Measurements from ENCODE around the gene OBSCN. TPM values are rescaled to one million over a fixed set of nuclear protein-coding genes. Genes with fewer than 3 reads are reported as not detected.
"Not testable (repeated sequence)": the region's sequence is repeated elsewhere in the genome, so short reads cannot be mapped to it uniquely, and the experiment has no call there.

The OBSCN gene
- total RNA-seq, 1 experiment from 2014 or later = 33.3 TPM

DNA sequence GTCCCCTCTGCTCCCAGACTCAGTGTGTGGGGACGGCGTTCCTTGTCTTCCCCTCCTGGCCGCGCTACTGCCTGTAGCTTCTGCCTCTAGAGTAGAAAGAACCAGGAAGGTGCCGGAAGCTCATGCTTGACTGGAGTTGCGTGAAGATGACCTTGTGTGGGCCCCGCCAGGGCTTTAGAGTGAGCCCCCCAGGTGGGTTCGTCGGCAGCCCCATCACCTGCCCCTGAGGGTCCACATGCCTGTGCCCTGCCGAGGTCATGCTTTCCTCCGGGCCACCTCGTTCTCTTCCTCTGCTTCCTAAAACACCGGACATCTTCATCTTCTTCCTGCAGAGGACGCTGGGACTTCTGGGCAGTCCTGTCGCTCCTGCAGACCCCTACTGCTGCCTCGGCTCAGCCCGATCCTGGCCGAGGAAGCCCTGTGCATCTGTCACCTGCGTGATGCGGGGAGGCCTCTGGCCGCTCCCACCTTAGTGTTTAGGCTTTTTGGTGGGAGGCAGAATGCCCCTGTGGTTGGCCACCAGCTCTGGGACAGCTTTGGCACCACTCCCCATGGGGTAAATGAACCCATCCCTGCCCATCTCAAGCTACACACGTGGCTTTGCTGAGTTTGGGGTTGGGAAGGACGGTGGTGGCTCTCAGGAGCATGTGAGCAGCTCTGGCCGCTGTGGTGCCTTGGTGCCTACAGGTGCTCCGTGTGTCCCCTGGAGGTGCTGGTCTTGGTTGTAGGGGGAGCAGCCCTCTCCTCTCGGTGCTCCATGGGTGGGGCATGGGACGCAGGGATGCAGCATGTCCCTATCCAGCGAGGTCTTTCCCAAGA, 12.3 kb downstream of the OBSCN start:
- H3K9ac ChIP-seq (ENCODE audit: extremely low read depth, insufficient read length, low read length) = no peak overlapping the region
- H2BK5ac ChIP-seq (ENCODE audit: insufficient read length, low read length) = no peak overlapping the region
- H3K4me1 Mint-ChIP-seq = peaks cover 0 to 2% of the 10 kb centered on the region in 2 experiments; a peak in 1 of 4 replicates
- no peaks in the 10 kb centered on the region for H3K4me1 ChIP-seq (ENCODE audit: insufficient read depth, low read length)
- no peaks in the 10 kb centered on the region for H3K79me2 ChIP-seq (ENCODE audit: insufficient read depth, low read length)
- no CpG with 5 or more reads among the region's 28 CpGs for whole genome bisulfite sequencing (ENCODE audit: extremely low coverage, insufficient read length, low lambda C conversion rate)
- H3K23me2 ChIP-seq (ENCODE audit: insufficient read length, low read depth, low read length, poor library complexity, severe bottlenecking) = no peaks in the 10 kb centered on the region
- H2BK12ac ChIP-seq (ENCODE audit: insufficient read length, low read depth, low read length) = no peak overlapping the region
- peaks cover 0 to 6% of the 10 kb centered on the region in 2 experiments; a peak in 1 of 5 replicates for H3K9me3 Mint-ChIP-seq
- H3K4me2 ChIP-seq (ENCODE audit: insufficient read depth, insufficient read length, low read length) = no peak overlapping the region
- H3K56ac ChIP-seq (ENCODE audit: insufficient read length, low read depth, low read length) = no peak overlapping the region
- H3K27me3 ChIP-seq (ENCODE audit: insufficient read depth, low read length) = no peaks in the 10 kb centered on the region
- no peak overlapping the region for H3K23ac ChIP-seq (ENCODE audit: insufficient read length, low read depth, low read length)
- no peak overlapping the region for H4K5ac ChIP-seq (ENCODE audit: insufficient read length, low read depth, low read length)
- TF ChIP-seq, protein P1, sequence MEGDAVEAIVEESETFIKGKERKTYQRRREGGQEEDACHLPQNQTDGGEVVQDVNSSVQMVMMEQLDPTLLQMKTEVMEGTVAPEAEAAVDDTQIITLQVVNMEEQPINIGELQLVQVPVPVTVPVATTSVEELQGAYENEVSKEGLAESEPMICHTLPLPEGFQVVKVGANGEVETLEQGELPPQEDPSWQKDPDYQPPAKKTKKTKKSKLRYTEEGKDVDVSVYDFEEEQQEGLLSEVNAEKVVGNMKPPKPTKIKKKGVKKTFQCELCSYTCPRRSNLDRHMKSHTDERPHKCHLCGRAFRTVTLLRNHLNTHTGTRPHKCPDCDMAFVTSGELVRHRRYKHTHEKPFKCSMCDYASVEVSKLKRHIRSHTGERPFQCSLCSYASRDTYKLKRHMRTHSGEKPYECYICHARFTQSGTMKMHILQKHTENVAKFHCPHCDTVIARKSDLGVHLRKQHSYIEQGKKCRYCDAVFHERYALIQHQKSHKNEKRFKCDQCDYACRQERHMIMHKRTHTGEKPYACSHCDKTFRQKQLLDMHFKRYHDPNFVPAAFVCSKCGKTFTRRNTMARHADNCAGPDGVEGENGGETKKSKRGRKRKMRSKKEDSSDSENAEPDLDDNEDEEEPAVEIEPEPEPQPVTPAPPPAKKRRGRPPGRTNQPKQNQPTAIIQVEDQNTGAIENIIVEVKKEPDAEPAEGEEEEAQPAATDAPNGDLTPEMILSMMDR (conservative IDR thresholded peaks at IDR 0.05) = no peak
- no peaks in the 10 kb centered on the region for H3K27me3 Mint-ChIP-seq (ENCODE audit: low read depth)
- H3K27ac Mint-ChIP-seq = no peak overlapping the region
- H2AK5ac ChIP-seq (ENCODE audit: insufficient read length, low read length) = no peak overlapping the region
- no peak overlapping the region for H3K27ac ChIP-seq (ENCODE audit: insufficient read length, low read depth, low read length)
- H3T11ph ChIP-seq (ENCODE audit: low read length) = no peak overlapping the region
- no peak overlapping the region for H2BK20ac ChIP-seq (ENCODE audit: low read depth, low read length, poor library complexity, severe bottlenecking)
- H3K18ac ChIP-seq (ENCODE audit: insufficient read length, low read depth, low read length) = no peak overlapping the region
- peaks cover 55 to 87% (median 84%) of the 10 kb centered on the region in 3 experiments for H3K36me3 Mint-ChIP-seq (ENCODE audit: insufficient read depth in 1 of 3, low read depth in 3 of 3)
- H3K79me1 ChIP-seq (ENCODE audit: insufficient read depth, low read depth, low read length, poor library complexity, severe bottlenecking) = no peaks in the 10 kb centered on the region
- H2BK15ac ChIP-seq (ENCODE audit: low read depth, low read length) = no peak overlapping the region
- H4K20me1 ChIP-seq (ENCODE audit: control insufficient read depth, insufficient read depth, insufficient read length) = no peaks in the 10 kb centered on the region
- no peak for DNase-seq
- H4K91ac ChIP-seq (ENCODE audit: insufficient read length, low read depth, low read length) = no peak overlapping the region
- H3K4me3 Mint-ChIP-seq = no peak overlapping the region
- H3K9me3 ChIP-seq (ENCODE audit: control insufficient read depth, low read depth, low read length) = no peaks in the 10 kb centered on the region
- no peak overlapping the region for H4K8ac ChIP-seq (replicated peaks; ENCODE audit: insufficient read length, low read depth, low read length)
- no peak overlapping the region for H3K14ac ChIP-seq (ENCODE audit: insufficient read depth, low read length)
- H2BK120ac ChIP-seq (ENCODE audit: low read depth, low read length, poor library complexity, severe bottlenecking) = no peak overlapping the region
- no peak overlapping the region for H3K4ac ChIP-seq (ENCODE audit: low read depth, low read length)
- H2AFZ ChIP-seq (ENCODE audit: low read length) = no peak overlapping the region

DNA sequence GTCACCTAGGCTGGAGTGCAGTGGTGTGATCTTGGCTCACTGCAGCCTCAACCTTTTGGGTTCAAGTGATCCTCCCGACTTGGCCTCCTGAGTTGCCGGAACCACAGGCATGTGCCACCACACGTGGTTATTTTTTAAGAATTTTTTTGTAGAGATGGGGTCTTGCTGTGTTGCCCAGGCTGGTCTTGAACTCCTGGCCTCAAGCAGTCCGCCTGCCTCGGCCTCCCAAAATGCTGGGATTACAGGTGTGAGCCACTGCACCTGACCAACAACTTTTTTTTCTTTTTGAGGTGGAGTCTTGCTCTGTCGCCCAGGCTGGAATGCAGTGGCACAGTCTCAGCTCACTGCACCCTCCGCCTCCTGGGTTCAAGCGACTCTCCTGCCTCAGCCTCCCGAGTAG, 13.3 kb downstream of the OBSCN start:
- H3K9me3 Mint-ChIP-seq; H4K8ac ChIP-seq (replicated peaks; ENCODE audit: insufficient read length, low read depth, low read length); H3K23me2 ChIP-seq (ENCODE audit: insufficient read length, low read depth, low read length, poor library complexity, severe bottlenecking); H2BK20ac ChIP-seq (ENCODE audit: low read depth, low read length, poor library complexity, severe bottlenecking); H3K27ac ChIP-seq (ENCODE audit: insufficient read length, low read depth, low read length); H2BK5ac ChIP-seq (ENCODE audit: insufficient read length, low read length); H2BK120ac ChIP-seq (ENCODE audit: low read depth, low read length, poor library complexity, severe bottlenecking); H3K4ac ChIP-seq (ENCODE audit: low read depth, low read length); H3T11ph ChIP-seq (ENCODE audit: low read length); H3K27me3 Mint-ChIP-seq (ENCODE audit: low read depth); H3K4me3 Mint-ChIP-seq; H3K79me2 ChIP-seq (ENCODE audit: insufficient read depth, low read length); H2AK5ac ChIP-seq (ENCODE audit: insufficient read length, low read length); H3K4me1 ChIP-seq (ENCODE audit: insufficient read depth, low read length); H2AFZ ChIP-seq (ENCODE audit: low read length); H3K4me1 Mint-ChIP-seq; H3K18ac ChIP-seq (ENCODE audit: insufficient read length, low read depth, low read length); DNase-seq; H3K9ac ChIP-seq (ENCODE audit: extremely low read depth, insufficient read length, low read length); H3K9me3 ChIP-seq (ENCODE audit: control insufficient read depth, low read depth, low read length); H4K20me1 ChIP-seq (ENCODE audit: control insufficient read depth, insufficient read depth, insufficient read length); H4K91ac ChIP-seq (ENCODE audit: insufficient read length, low read depth, low read length); H4K5ac ChIP-seq (ENCODE audit: insufficient read length, low read depth, low read length); H3K27ac Mint-ChIP-seq; H2BK12ac ChIP-seq (ENCODE audit: insufficient read length, low read depth, low read length); H3K56ac ChIP-seq (ENCODE audit: insufficient read length, low read depth, low read length); H2BK15ac ChIP-seq (ENCODE audit: low read depth, low read length); H3K79me1 ChIP-seq (ENCODE audit: insufficient read depth, low read depth, low read length, poor library complexity, severe bottlenecking); H3K27me3 ChIP-seq (ENCODE audit: insufficient read depth, low read length); H3K14ac ChIP-seq (ENCODE audit: insufficient read depth, low read length); H3K23ac ChIP-seq (ENCODE audit: insufficient read length, low read depth, low read length); H3K4me2 ChIP-seq (ENCODE audit: insufficient read depth, insufficient read length, low read length): not testable (repeated sequence)
- H3K36me3 Mint-ChIP-seq (ENCODE audit: insufficient read depth in 1 of 3, low read depth in 3 of 3) = peaks cover 58 to 88% (median 87%) of the 10 kb centered on the region in 3 experiments
- no CpG with 5 or more reads among the region's 9 CpGs for WGBS (ENCODE audit: extremely low coverage, insufficient read length, low lambda C conversion rate)

Measured in H9 (cell line).